Skeletal muscle tissue (tissue), 4 donors: Measurements from ENCODE around the gene ERC1. TPM values are rescaled to one million over a fixed set of nuclear protein-coding genes. Genes with fewer than 3 reads are reported as not detected.

Experiments
- H3K27ac ChIP-seq: one replicate; pipeline ENCODE4 v1.7.0; 2013; ENCODE audit warnings: mild to moderate bottlenecking, low read depth, low read length, inconsistent platforms
- H3K27me3 ChIP-seq, 3 donors: one replicate each; pipeline ENCODE4 v1.7.0; 2013; ENCODE audit warnings: low read length in 3 of 3; ENCODE audit not compliant: control insufficient read depth in 3 of 3, insufficient read depth in 3 of 3
- H3K36me3 ChIP-seq, 3 donors: one replicate each; pipeline ENCODE4 v1.7.0; 2013; ENCODE audit warnings: low read length in 3 of 3; ENCODE audit not compliant: control insufficient read depth in 3 of 3, insufficient read depth in 3 of 3
- H3K4me1 ChIP-seq, 3 donors: one replicate each; pipeline ENCODE4 v1.7.0; 2013; ENCODE audit warnings: low read length in 3 of 3, mild to moderate bottlenecking in 3 of 3; ENCODE audit not compliant: control insufficient read depth in 3 of 3, insufficient read depth in 3 of 3
- H3K4me3 ChIP-seq, 3 donors: one replicate each; pipeline ENCODE4 v1.7.0; 2013; ENCODE audit warnings: low read length in 3 of 3
- H3K9ac ChIP-seq, 3 donors: one replicate each; pipeline ENCODE4 v1.7.0; 2013; ENCODE audit warnings: low read length in 3 of 3, mild to moderate bottlenecking in 3 of 3, moderate library complexity in 2 of 3, low read depth in 1 of 3
- H3K9me3 ChIP-seq, 3 donors: one replicate each; pipeline ENCODE4 v1.7.0; 2013; ENCODE audit warnings: low read length in 3 of 3; ENCODE audit not compliant: control insufficient read depth in 3 of 3
- total RNA-seq: library from RNA; depleted of rRNA; stranded (reverse); fragments of >200 nt; gene quantifications from one replicate; pipeline ENCODE4 v1.2.3, GENCODE V29; 2014
- donor health status: Osteomylitis.

ERC1 gene
- total RNA-seq, 1 donor from 2014 or later = 56.9 TPM

DNA sequence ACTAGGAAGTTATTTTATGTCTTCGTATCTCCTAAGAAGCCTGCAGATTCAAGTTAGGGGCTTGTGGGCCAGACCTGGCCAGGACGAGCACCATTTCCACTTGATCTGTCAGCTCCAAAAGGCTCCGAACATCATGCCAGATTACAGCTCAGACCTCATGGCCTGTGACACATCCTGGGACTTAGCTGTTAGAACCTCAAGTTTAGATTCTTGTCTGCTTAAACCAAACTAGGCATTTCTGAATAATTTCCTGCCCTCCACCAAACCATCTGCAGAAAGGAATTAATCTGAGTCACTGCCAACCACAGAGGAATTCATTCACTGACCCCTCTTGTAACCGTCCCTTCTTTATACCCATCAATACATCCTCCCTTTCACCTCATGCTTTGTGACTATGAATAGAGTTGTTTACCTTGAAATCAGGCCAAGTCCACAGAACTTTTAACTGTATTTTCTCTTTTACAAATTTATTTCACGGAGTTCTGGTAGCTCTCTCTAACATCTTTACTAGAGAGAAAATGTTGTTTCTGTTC is 483.1 kb downstream of the ERC1 start:
- Histone ChIP-seq H3K36me3 (no peaks in the 10 kb centered on the region), H3K9ac (no peak overlapping the region), H3K4me3 (peak overlapping the region in 1 of 3 donors; percentile 2), H3K27ac (no peak overlapping the region), H3K4me1 (peaks cover 12 to 20% (median 15%) of the 10 kb centered on the region in 3 donors), H3K9me3 (no peaks in the 10 kb centered on the region), H3K27me3 (no peaks in the 10 kb centered on the region)

DNA sequence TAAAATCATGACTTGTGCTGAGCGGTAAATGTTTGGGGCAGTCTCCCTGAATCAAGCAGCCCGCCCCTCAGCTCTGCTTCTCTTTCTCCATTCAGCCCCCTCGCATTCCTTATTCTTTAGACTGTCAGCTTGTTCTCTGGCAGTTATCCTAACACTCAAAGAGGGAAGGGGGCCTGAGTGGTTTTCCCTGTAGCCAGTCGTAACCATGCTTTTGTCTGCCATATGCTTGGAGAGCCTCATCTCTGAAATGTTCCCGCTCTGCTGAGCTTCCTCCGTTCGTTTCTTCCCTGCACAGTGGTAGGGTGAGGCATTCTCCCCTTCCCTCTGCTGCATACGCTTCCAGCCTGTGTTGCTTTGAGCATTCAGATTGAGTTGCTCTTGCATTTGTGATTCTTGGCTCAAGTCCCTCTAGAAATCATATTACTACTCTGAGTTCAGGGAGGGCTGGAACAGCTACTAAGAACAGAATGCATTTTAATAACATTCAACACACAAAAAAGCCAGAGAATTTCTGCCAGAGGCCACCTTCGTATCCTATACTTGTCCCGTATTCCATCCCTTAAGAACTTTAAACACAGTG is 483.6 kb downstream of the ERC1 start:
- H3K9ac ChIP-seq = no peak overlapping the region
- H3K27ac ChIP-seq = no peak overlapping the region
- peaks cover 12 to 20% (median 13%) of the 10 kb centered on the region in 3 donors for H3K4me1 ChIP-seq
- peak overlapping the region in 2 of 3 donors; percentile 2 to 16 for H3K4me3 ChIP-seq
- no peaks in the 10 kb centered on the region for H3K36me3 ChIP-seq
- no peaks in the 10 kb centered on the region for H3K27me3 ChIP-seq
- no peaks in the 10 kb centered on the region for H3K9me3 ChIP-seq

DNA sequence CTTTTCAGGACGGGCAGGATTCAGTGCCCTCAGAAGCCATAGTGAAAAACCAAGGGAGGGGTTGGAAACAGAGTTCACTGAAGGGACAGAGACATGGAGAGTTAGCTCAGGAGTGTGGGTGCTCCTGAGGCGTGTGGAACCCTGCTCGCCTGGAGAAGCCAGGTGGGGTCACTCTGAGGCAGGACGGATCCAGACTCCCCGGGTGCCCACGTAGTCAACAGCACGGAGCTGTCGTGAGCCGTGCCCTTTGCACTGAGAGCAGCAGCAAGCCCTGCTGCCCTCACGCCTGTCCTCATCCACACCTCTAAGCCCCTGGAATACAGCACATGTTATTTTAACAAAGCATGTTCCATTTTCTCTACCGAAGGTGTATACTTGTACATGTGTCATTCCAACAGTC is 488.6 kb downstream of the ERC1 start:
- no peaks in the 10 kb centered on the region for H3K36me3 ChIP-seq

DNA sequence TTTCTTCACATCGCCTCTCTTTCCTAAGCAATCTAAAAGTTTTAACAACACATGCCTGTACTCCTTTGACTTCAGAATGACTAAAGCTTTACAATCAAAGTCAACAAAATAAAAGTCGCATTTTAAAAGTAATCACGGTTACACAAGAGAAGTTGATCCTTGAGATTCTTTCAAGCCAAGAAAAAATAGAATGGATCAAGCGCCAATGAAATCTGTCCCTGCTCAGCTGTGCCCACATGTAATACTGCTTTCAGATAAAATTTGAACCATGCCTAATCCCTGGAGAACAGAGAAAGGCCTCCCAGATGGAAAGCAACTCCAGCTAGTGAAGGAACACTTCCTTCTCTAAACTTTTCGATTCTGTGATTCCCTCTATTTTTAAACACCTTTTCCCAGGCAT is 490.3 kb downstream of the ERC1 start:
- Histone ChIP-seq H3K27me3 (no peaks in the 10 kb centered on the region), H3K9ac (no peak overlapping the region), H3K36me3 (no peaks in the 10 kb centered on the region), H3K4me3 (no peak overlapping the region), H3K27ac (no peak overlapping the region), H3K4me1 (no peaks in the 10 kb centered on the region), H3K9me3 (no peaks in the 10 kb centered on the region)

More for the DNA sequence above, 488.6 kb downstream of the ERC1 start:
- Histone ChIP-seq H3K4me1 (peaks cover under 1 to 5% (median 3%) of the 10 kb centered on the region in 3 donors), H3K9ac (no peak overlapping the region), H3K27me3 (no peaks in the 10 kb centered on the region), H3K9me3 (no peaks in the 10 kb centered on the region), H3K4me3 (no peak overlapping the region), H3K27ac (no peak overlapping the region)

DNA sequence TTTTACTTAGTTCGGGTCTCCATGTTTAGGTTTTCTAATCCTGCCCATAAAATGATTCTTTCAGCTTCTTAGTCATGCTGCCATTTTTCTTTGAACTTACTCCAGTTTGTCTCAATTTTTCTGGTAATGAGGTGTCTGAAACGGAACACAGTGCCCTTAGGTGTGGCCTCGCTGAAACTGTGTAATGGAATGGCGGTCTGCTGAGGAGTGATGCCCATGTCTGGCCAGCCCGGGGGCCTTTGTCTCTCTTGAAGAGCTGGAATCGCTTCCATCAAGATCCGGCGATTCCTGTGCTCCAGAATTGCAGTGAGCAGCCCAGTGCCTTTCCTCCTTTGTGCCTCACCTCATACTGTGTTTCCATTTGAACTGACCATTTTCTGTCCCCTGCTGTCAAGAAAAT is 490.9 kb downstream of the ERC1 start:
- Histone ChIP-seq H3K36me3 (no peaks in the 10 kb centered on the region), H3K27ac (no peak overlapping the region), H3K9ac (no peak overlapping the region), H3K4me1 (no peaks in the 10 kb centered on the region), H3K9me3 (no peaks in the 10 kb centered on the region), H3K4me3 (no peak overlapping the region), H3K27me3 (no peaks in the 10 kb centered on the region)

DNA sequence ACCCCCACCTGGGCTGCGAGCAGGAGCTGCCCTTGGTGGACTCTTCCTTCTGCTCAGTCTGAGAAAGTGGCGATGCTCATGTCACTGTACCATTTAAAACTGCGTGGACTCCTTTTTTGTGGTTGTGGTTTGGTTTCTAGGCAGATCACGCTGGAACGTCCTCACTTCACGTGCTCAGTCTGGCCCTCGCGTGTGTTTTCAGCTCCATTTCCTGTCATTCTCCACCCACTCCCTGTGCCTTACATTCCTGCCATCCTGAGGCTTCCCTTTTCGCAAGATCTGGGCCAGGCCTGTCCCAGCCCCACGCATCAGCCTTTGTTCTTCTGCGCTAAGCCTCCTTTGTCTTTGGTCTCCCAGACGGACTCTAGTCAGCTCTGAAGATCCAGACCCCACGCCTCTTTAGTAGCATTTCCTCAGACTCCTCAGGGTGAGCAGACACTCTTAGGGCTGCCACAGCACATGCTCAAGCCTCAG is 497.9 kb downstream of the ERC1 start:
- Histone ChIP-seq H3K9me3 (no peaks in the 10 kb centered on the region), H3K36me3 (peaks cover 11 to 21% (median 19%) of the 10 kb centered on the region in 3 donors), H3K27me3 (no peaks in the 10 kb centered on the region), H3K4me3 (no peak overlapping the region), H3K9ac (no peak overlapping the region), H3K4me1 (no peaks in the 10 kb centered on the region), H3K27ac (no peak overlapping the region)

DNA sequence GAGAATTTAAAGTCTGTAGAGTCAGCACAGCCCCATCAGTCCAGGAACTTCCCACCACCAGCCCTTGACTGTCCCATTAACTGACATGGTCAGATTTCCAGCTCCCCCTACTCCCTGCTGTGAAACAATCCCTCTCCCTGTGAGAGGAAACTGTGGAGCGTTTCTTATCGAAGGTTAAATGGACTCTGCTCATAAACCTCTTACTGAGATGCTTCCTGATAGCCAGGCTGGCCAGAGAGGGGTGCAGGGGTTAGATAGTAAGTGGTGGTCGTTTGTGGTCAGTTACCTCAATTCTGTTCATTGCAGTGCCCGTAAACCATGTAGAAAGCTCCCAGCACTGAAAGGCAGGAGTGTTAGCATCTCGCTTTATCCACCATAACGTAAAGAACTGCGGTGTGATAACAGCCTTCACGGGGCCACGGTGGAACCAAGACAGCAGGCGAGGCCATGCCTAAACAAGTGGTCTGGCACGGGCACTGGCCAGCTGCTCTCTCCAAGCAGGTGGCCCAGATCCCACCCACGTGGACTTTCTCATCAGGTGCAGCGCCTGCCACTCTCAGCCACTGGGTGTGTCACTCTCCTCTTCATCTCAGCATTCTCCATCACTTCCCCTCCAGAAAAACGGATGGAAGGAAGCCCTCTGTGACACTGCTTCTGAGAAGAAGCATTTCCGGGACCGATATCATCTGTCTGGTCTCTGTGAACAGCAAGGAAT is 501.1 kb downstream of the ERC1 start:
- Histone ChIP-seq H3K4me1 (peaks cover 7 to 14% (median 10%) of the 10 kb centered on the region in 3 donors), H3K36me3 (peaks cover 11 to 24% (median 19%) of the 10 kb centered on the region in 3 donors)

DNA sequence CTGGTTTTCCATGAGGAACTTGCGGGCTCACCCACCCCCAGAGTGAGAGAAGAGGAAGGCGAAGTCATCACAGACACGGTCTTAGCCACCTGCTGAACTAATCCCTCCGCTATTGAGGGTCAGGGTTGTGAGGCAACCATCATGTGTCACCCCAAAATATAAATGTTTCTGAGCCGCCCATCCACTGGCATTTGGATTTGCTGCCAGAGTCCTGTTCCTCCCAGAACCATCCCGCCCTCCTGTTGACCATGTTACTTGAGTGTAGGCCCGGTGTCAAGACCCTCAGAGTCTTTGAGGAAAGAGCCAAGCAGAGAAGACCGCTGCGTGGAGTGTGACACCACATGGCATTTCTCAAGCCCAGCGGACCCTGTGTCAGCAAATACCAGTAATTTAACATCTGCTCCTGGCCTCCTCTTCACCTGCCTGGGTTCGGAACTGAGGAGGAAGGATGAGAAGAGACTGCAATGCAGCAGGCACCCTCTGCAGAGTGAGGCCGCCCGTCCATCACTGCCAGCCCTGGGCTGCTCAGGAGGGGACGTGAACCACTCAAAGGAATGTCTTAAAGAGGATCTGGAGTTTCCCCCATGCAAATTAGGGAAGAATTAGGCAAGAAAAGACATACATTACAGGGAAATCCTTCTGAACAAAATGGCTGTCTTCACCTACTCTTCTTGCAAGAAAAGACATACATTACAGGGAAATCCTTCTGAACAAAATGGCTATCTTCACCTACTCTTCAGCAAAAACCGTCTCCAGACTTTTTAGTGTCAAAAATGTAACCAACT is 502.9 kb downstream of the ERC1 start:
- peaks cover 0 to 2% (median 0%) of the 10 kb centered on the region in 3 donors for H3K27me3 ChIP-seq
- H3K4me3 ChIP-seq = no peak overlapping the region
- H3K36me3 ChIP-seq = peaks cover 11 to 22% (median 19%) of the 10 kb centered on the region in 3 donors
- no peaks in the 10 kb centered on the region for H3K9me3 ChIP-seq
- peaks cover 8 to 21% (median 10%) of the 10 kb centered on the region in 3 donors for H3K4me1 ChIP-seq
- H3K9ac ChIP-seq = no peak overlapping the region
- H3K27ac ChIP-seq = no peak overlapping the region

More for the DNA sequence above, 501.1 kb downstream of the ERC1 start:
- H3K27me3 ChIP-seq = no peaks in the 10 kb centered on the region
- H3K4me3 ChIP-seq = no peak overlapping the region
- no peak overlapping the region for H3K9ac ChIP-seq
- no peaks in the 10 kb centered on the region for H3K9me3 ChIP-seq
- H3K27ac ChIP-seq = no peak overlapping the region

DNA sequence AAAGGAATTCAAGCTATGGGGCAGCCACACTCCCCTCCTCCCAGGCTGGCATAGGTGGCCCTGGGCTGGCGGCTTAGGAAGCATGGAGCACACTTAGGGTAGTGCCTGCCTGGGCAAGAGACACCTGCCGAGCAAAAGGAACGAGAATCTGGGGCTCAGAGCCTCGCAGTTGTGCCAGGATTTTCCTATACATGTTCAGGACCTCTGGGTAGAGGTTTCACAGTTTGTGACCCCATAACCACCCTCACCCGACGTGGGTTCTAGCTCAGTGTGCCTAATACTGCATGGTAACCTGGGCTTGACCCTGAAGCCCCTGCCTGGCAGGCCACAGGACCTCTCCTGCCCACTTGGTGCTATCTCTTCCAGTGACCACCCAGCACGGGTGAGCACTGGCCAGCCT is 503.8 kb downstream of the ERC1 start:
- Histone ChIP-seq H3K36me3 (peaks cover 8 to 21% (median 18%) of the 10 kb centered on the region in 3 donors), H3K27ac (no peak overlapping the region), H3K27me3 (peaks cover 0 to 6% (median 0%) of the 10 kb centered on the region in 3 donors), H3K4me3 (no peak overlapping the region), H3K4me1 (peaks cover 9 to 21% (median 13%) of the 10 kb centered on the region in 3 donors), H3K9ac (no peak overlapping the region), H3K9me3 (no peaks in the 10 kb centered on the region)
